ENCODE results near the gene CDHR3.
A peak's percentile ranks its signal among the peaks of the same experiment; 100 is the strongest.

The CDHR3 gene

DNA sequence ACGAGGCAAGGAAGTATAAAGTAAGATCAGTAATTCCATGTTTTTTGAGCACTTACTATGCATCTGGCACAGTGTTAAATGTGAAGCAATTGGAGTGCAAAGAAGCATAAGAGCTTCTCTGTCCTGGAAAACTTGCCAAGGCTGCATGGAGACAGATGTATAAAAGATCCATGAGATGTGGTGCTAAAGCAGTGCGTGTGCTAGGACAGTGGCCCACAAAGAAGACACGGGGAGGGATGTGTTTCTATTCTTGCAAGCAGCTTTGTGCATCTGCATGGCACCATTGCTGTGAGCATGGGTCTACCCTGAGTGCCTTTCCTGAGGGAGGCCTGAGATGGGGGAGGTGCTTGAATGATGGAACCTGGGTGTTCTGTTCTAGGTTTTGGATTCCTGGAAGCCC is 5.1 kb upstream of the CDHR3 start:
- no peak overlapping the region for H3K4me3 ChIP-seq
- no peaks in the 10 kb centered on the region for H4K20me1 ChIP-seq
- peaks cover 11% of the 10 kb centered on the region for H3K9me3 ChIP-seq
- H3K4me2 ChIP-seq, result no peak overlapping the region
- no peaks in the 10 kb centered on the region for H3K27me3 ChIP-seq
- H3K27ac ChIP-seq, result no peak overlapping the region
- H3K9ac ChIP-seq, result no peak overlapping the region
- TF ChIP-seq Cebpa-rat (IDR thresholded peaks at IDR 0.05), result no peak
- no peaks in the 10 kb centered on the region for H3K36me3 ChIP-seq
- no peaks in the 10 kb centered on the region for H3K4me1 ChIP-seq

DNA sequence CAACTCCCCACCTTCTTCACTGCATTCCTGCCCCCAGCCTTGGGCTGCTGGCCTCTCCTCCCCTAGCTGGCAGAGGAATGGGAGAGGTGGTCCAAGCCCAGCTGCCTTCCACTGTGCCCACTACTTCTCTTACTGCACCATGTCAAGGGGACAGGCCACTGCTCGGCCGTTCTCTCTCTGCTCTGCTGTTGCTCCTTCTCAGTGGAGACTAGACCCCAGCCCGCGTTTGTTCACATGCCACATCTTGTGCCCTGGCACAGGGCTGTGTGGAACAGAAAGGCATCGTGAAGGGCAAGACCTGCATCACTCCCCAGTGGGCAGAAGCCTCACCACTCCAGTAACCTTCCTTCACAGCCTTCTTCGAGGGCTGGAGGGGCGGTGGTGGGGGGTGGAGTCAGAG is 711 bp upstream of the CDHR3 start:
- Histone ChIP-seq H3K9ac (no peak overlapping the region), H3K36me3 (no peaks in the 10 kb centered on the region), H3K27ac (no peak overlapping the region), H3K4me2 (no peak overlapping the region), H3K4me1 (no peaks in the 10 kb centered on the region), H3K27me3 (no peaks in the 10 kb centered on the region), H3K9me3 (no peaks in the 10 kb centered on the region), H4K20me1 (no peaks in the 10 kb centered on the region), H3K4me3 (no peak overlapping the region)
- TF ChIP-seq Cebpa-rat (IDR thresholded peaks at IDR 0.05), result no peak

DNA sequence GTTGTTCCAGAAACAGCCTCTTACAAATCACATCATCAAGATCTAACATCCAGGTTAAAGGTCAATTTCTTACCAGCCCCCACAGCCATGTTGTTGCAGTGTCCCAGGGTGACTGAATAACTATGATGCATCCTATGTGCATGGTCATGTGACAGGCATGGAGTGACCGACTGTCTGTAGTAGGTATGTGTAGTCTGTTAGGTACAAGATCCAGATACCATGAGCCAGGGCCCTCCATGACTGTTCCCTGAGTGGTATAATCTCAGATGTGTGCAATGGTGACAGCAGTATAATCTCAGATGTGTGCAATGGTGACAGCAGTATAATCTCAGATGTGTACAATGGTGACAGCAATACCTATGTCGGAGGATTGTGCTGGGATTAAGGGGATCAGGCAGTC is 8.8 kb downstream of the CDHR3 start:
- H3K27ac ChIP-seq, result no peak overlapping the region
- TF ChIP-seq Cebpa-rat (IDR thresholded peaks at IDR 0.05), result no peak
- no peak overlapping the region for H3K4me3 ChIP-seq
- H3K9ac ChIP-seq, result no peak overlapping the region
- no peaks in the 10 kb centered on the region for H3K27me3 ChIP-seq
- 0 out of 2 replicates have a peak, but pooled peaks cover 4% of the 10 kb centered on the region for H3K9me3 ChIP-seq
- no peaks in the 10 kb centered on the region for H3K36me3 ChIP-seq
- no peaks in the 10 kb centered on the region for H4K20me1 ChIP-seq
- peaks cover 20% of the 10 kb centered on the region for H3K4me1 ChIP-seq
- H3K4me2 ChIP-seq, result peak overlapping the region; percentile 68

DNA sequence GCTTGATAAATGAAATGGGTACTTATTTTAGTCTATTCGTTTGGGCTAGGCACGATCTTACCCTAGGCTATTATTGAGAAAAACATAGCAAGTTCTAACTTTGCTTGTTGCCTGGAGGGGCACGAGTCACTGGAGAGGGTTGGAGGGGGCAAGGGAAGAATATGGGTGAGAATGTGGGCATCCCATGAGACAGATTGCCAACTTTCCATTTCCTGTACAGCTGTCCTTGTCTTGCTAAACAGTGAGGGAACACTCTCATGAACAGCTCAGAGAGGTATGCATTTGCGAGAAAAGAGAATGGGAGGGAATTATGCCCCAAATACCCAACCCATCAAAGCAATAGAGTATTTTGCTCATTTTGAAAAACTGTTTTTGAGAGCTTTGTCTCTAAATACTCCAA is 9.2 kb downstream of the CDHR3 start:
- no peaks in the 10 kb centered on the region for H3K27me3 ChIP-seq
- H4K20me1 ChIP-seq, result no peaks in the 10 kb centered on the region
- H3K9me3 ChIP-seq, result 0 out of 2 replicates have a peak, but pooled peaks cover 4% of the 10 kb centered on the region
- H3K4me3 ChIP-seq, result no peak overlapping the region
- no peak overlapping the region for H3K9ac ChIP-seq
- no peaks in the 10 kb centered on the region for H3K36me3 ChIP-seq
- peak overlapping the region; percentile 68 for H3K4me2 ChIP-seq
- no peak for TF ChIP-seq Cebpa-rat (IDR thresholded peaks at IDR 0.05)
- no peak overlapping the region for H3K27ac ChIP-seq
- peaks cover 20% of the 10 kb centered on the region for H3K4me1 ChIP-seq

DNA sequence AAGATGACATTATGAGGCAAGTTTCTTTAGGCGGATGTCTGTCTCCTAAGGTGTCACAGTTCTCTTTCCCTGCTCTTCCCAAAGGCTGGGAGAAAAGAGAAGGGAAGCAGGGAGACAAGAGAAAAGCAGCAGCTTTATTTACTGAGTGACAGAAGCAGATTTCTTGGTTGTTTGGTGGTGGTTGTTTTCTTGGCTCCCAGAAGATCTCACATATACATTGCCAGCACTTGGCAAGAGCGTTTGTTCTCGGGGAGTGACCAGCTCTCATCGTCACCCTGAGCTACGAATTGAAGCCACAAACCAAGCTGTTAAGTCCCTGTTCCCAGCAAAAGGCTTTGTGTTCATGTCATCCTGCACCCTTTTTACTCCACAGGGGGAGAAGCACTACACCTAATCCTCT is 11.4 kb downstream of the CDHR3 start:
- Histone ChIP-seq H3K36me3 (no peaks in the 10 kb centered on the region), H3K27me3 (no peaks in the 10 kb centered on the region), H3K4me3 (no peak overlapping the region), H4K20me1 (no peaks in the 10 kb centered on the region), H3K4me2 (no peak overlapping the region), H3K9me3 (no peaks in the 10 kb centered on the region), H3K27ac (no peak overlapping the region), H3K4me1 (peaks cover 20% of the 10 kb centered on the region), H3K9ac (no peak overlapping the region)
- TF ChIP-seq Cebpa-rat (IDR thresholded peaks at IDR 0.05), result no peak

DNA sequence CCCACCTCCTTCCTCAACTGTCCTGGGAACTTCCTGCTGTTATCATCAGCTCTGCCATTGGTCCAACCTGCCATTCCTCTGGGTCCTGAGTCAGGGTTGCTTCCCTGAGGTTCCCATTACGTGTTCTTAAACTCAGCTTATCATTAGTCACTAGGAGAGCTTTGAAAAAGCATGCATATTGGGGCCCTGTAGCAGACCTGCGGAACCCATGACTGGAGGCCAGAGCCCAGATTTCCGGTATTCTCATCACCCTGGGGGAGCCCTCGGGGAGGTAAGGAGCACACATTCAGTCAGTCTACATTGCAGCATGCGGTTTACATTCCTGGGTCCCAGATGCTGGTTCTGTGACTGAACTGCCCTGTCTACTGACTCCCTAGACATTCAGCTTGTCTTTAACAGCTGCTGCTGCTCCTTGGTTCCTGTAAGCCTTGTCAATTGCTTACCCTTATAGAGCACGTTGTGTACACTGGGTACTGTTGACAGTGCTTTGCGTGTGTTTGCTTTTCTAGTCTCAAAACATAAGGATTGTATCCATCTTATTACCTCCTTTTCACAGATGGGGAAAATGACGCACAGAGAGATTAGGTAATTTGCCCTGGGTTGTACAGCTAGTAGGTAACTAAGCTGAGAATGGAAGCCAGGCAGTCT is 12.8 kb downstream of the CDHR3 start:
- no peak overlapping the region for H3K27ac ChIP-seq
- no peaks in the 10 kb centered on the region for H4K20me1 ChIP-seq
- no peaks in the 10 kb centered on the region for H3K27me3 ChIP-seq
- H3K36me3 ChIP-seq, result no peaks in the 10 kb centered on the region
- H3K4me3 ChIP-seq, result no peak overlapping the region
- no peaks in the 10 kb centered on the region for H3K9me3 ChIP-seq
- H3K9ac ChIP-seq, result no peak overlapping the region
- H3K4me1 ChIP-seq, result peaks cover 20% of the 10 kb centered on the region
- no peak overlapping the region for H3K4me2 ChIP-seq
- no peak for TF ChIP-seq Cebpa-rat (IDR thresholded peaks at IDR 0.05)

DNA sequence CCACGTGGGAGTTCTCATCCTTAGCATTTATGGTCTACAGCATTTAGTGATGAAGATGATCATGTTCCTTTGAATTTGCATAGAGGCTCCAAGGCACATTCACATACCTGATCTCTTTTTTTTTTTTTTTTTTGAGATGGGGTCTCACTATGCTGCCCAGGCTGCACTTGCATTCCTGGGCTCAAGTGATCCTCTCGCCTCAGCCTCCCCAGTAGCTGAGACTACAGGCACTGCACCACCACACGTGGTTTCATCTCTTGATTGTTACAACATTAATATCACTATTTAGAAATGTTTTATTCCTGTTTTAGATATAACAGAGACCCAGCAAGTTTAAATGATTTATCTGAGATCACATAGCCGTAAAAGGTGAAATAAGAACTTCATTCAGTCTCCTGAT is 13.8 kb downstream of the CDHR3 start:
- no peaks in the 10 kb centered on the region for H3K36me3 ChIP-seq
- no peaks in the 10 kb centered on the region for H3K9me3 ChIP-seq
- no peak overlapping the region for H3K4me3 ChIP-seq
- no peak overlapping the region for H3K9ac ChIP-seq
- H3K27me3 ChIP-seq, result no peaks in the 10 kb centered on the region
- TF ChIP-seq Cebpa-rat (IDR thresholded peaks at IDR 0.05), result no peak
- peaks cover 14% of the 10 kb centered on the region for H3K4me1 ChIP-seq
- H3K27ac ChIP-seq, result no peak overlapping the region
- H4K20me1 ChIP-seq, result no peaks in the 10 kb centered on the region
- H3K4me2 ChIP-seq, result no peak overlapping the region

DNA sequence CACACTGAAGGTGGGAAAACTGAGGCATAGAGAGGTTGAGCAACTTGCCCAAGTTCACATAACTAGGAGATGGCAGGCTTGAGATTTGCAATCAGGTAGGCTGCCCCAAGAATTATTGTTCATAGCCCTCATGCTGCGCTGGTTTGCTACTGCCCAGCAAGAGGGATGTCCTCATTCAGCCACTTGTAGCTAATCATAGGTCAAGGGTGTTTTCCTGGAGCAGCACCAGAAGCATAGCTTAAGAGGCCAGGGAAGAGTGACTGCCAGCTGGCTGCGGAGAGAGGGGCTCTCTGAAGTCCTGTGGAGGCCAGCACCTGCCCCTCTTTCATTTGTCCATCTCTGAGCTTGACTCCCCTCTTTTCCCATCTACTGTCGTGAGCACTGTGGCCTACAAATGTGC is 15.0 kb downstream of the CDHR3 start:
- Histone ChIP-seq H3K36me3 (no peaks in the 10 kb centered on the region), H3K4me2 (no peak overlapping the region), H3K27ac (no peak overlapping the region), H3K4me3 (no peak overlapping the region), H3K9me3 (no peaks in the 10 kb centered on the region), H4K20me1 (no peaks in the 10 kb centered on the region), H3K9ac (no peak overlapping the region), H3K4me1 (peaks cover 3% of the 10 kb centered on the region; the same call in 1 of the 2 replicates), H3K27me3 (no peaks in the 10 kb centered on the region)
- TF ChIP-seq Cebpa-rat (IDR thresholded peaks at IDR 0.05), result no peak

DNA sequence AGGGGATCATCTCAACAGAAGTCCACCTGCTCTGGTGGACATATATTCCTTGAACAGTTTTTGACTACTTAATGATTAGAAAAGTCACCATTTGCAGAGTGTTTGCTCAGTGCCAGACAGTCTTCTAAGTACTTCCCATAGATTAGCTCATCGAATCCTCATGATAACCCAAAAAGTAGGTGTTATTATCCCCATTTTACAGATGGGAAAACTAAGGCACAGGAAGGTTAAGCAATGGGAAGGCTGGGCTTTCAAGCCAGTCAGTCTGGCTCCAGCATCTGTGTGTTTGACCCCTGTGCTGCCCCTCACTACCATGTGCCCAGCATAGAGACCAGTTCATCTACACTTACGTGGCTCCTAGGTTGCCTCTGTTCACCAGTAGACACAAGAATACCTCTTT is 15.9 kb downstream of the CDHR3 start:
- TF ChIP-seq Cebpa-rat (IDR thresholded peaks at IDR 0.05), result no peak
- no peak overlapping the region for H3K27ac ChIP-seq

DNA sequence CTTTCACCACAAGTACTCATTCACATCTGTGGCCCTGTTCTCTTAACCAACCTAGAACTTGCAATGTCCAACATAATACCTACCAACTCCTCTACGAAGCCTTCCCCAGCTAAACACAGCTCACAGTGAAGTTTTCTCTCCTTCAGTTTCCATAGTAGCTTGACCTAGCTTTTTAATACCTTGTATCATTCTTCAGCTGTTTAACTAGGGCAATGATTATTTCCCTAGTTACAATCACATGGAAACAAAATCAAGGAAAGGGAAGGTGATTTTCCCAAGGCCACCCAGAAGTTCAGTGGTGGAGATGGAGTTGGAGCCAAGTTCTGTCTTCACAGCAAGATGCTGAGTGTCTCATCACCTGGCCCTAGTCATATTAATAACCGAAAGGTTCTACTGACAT is 16.3 kb downstream of the CDHR3 start:
- no peaks in the 10 kb centered on the region for H3K4me1 ChIP-seq
- H3K4me3 ChIP-seq, result no peak overlapping the region
- H3K9ac ChIP-seq, result no peak overlapping the region
- no peak for TF ChIP-seq Cebpa-rat (IDR thresholded peaks at IDR 0.05)
- H3K27me3 ChIP-seq, result no peaks in the 10 kb centered on the region
- no peaks in the 10 kb centered on the region for H3K36me3 ChIP-seq
- no peak overlapping the region for H3K4me2 ChIP-seq
- no peaks in the 10 kb centered on the region for H3K9me3 ChIP-seq
- no peaks in the 10 kb centered on the region for H4K20me1 ChIP-seq
- H3K27ac ChIP-seq, result no peak overlapping the region

More for the DNA sequence above, 15.9 kb downstream of the CDHR3 start:
- no peak overlapping the region for H3K9ac ChIP-seq
- no peaks in the 10 kb centered on the region for H3K9me3 ChIP-seq
- no peaks in the 10 kb centered on the region for H3K36me3 ChIP-seq
- no peaks in the 10 kb centered on the region for H3K4me1 ChIP-seq
- no peak overlapping the region for H3K4me2 ChIP-seq
- no peak overlapping the region for H3K4me3 ChIP-seq
- H4K20me1 ChIP-seq, result no peaks in the 10 kb centered on the region
- H3K27me3 ChIP-seq, result no peaks in the 10 kb centered on the region
